HEK293 (cell line): ENCODE results near the gene FRMD3.

Experiments used
- CTCF ChIA-PET: fragments of 350-600 bp; formaldehyde crosslinking; extraction: SDS; loops from one replicate; lab custom pipeline; 2021; ENCODE audit warnings: antibody characterized with exemption; lab: Yijun Ruan, JAX
- POLR2A ChIA-PET: fragments of 300-600 bp; formaldehyde crosslinking; extraction: SDS; loops from one replicate; lab custom pipeline; 2020; ENCODE audit warnings: antibody characterized with exemption, inconsistent platforms; lab: Yijun Ruan, JAX
- H3K27ac ChIP-seq: fragments of 200-500 bp; sonication (Bioruptor generic); 2 replicates; pipeline ENCODE4 v1.5.1; 2014; ENCODE audit warnings: low read depth, low read length, control low read depth, inconsistent platforms; ENCODE audit errors: extremely low read depth
- H3K36me3 ChIP-seq, 2 experiments: fragments of 200-500 bp in 1 of 2; sonication (Bioruptor generic) in 1 of 2; 1 replicate in 1 of 2; 2 replicates in 1 of 2; pipeline ENCODE4 v1.5.1; 2014 to 2017; ENCODE audit warnings: inconsistent platforms in 2 of 2, low read length in 2 of 2; ENCODE audit not compliant: control insufficient read depth in 2 of 2, insufficient read depth in 1 of 2
- H3K4me1 ChIP-seq: fragments of 200-500 bp; sonication (Bioruptor generic); 2 replicates; pipeline ENCODE4 v1.5.1; 2014; ENCODE audit warnings: mild to moderate bottlenecking, low read length, inconsistent platforms; ENCODE audit not compliant: control insufficient read depth, insufficient read depth
- H3K4me3 ChIP-seq: 2 replicates; pipeline ENCODE4 v1.5.1; 2011; ENCODE audit warnings: low read depth, mild to moderate bottlenecking, control low read depth, low read length, moderate library complexity
- H3K9me3 ChIP-seq: fragments of 200-500 bp; sonication (Bioruptor generic); 2 replicates; pipeline ENCODE4 v1.5.1; 2014; ENCODE audit warnings: low read depth, low read length, inconsistent platforms; ENCODE audit not compliant: control insufficient read depth, insufficient read depth
- GLIS2 ChIP-seq: fragments of 450-650 bp; formaldehyde crosslinking; IDR thresholded peaks from 2 replicates; pipeline ENCODE4 v1.5.1; 2016; ENCODE audit warnings: missing biosample characterization, missing genetic modification characterization
- HIC1 ChIP-seq: fragments of 450-650 bp; formaldehyde crosslinking; IDR thresholded peaks from 2 replicates; pipeline ENCODE4 v1.5.1; 2016; ENCODE audit warnings: missing biosample characterization, missing genetic modification characterization
- KLF10 ChIP-seq: fragments of 450-650 bp; IDR thresholded peaks from 2 replicates; pipeline ENCODE4 v1.5.1; 2018; ENCODE audit warnings: missing biosample characterization, mild to moderate bottlenecking, missing genetic modification characterization
- PRDM2 ChIP-seq: fragments of 450-650 bp; formaldehyde crosslinking; IDR thresholded peaks from 2 replicates; pipeline ENCODE4 v1.5.1; 2016; ENCODE audit warnings: missing biosample characterization, missing genetic modification characterization, borderline replicate concordance
- ZBTB26 ChIP-seq: fragments of 450-650 bp; formaldehyde crosslinking; optimal IDR thresholded peaks from 2 replicates; pipeline ENCODE3; 2016; ENCODE audit warnings: missing biosample characterization, mild to moderate bottlenecking, missing genetic modification characterization
- ZBTB44 ChIP-seq: fragments of 450-650 bp; IDR thresholded peaks from 2 replicates; pipeline ENCODE4 v1.5.1; 2018; ENCODE audit warnings: missing biosample characterization, mild to moderate bottlenecking, missing genetic modification characterization
- ZIC2 ChIP-seq: fragments of 450-650 bp; formaldehyde crosslinking; IDR thresholded peaks from 2 replicates; pipeline ENCODE4 v1.5.1; 2016; ENCODE audit warnings: missing biosample characterization, missing genetic modification characterization
- ZNF214 ChIP-seq: fragments of 450-650 bp; formaldehyde crosslinking; IDR thresholded peaks from 2 replicates; pipeline ENCODE4 v1.5.1; 2017; ENCODE audit warnings: missing biosample characterization, mild to moderate bottlenecking, missing genetic modification characterization, borderline replicate concordance
- ZNF239 ChIP-seq: fragments of 450-650 bp; formaldehyde crosslinking; IDR thresholded peaks from 2 replicates; pipeline ENCODE4 v1.5.1; 2016; ENCODE audit warnings: missing biosample characterization, missing genetic modification characterization
- ZNF518A ChIP-seq: fragments of 450-650 bp; formaldehyde crosslinking; conservative IDR thresholded peaks from 2 replicates; pipeline ENCODE4 v1.5.1; 2016; ENCODE audit warnings: low read depth, missing biosample characterization, missing genetic modification characterization
- ZNF530 ChIP-seq: fragments of 450-650 bp; formaldehyde crosslinking; IDR thresholded peaks from 2 replicates; pipeline ENCODE4 v1.5.1; 2016; ENCODE audit warnings: low read depth, missing biosample characterization, missing genetic modification characterization
- ZNF561 ChIP-seq: fragments of 450-650 bp; IDR thresholded peaks from 2 replicates; pipeline ENCODE4 v1.5.1; 2018; ENCODE audit warnings: missing biosample characterization, missing genetic modification characterization, borderline replicate concordance
- ZNF596 ChIP-seq: fragments of 450-650 bp; IDR thresholded peaks from 2 replicates; pipeline ENCODE4 v1.5.0; 2018; ENCODE audit warnings: missing biosample characterization, mild to moderate bottlenecking, missing genetic modification characterization, moderate library complexity
- ZNF639 ChIP-seq: fragments of 450-650 bp; formaldehyde crosslinking; IDR thresholded peaks from 2 replicates; pipeline ENCODE4 v1.5.1; 2016; ENCODE audit warnings: missing biosample characterization, missing genetic modification characterization
- ZNF658 ChIP-seq: fragments of 450-650 bp; formaldehyde crosslinking; IDR thresholded peaks from 2 replicates; pipeline ENCODE4; 2016; ENCODE audit warnings: missing biosample characterization, missing genetic modification characterization
- ZNF747 ChIP-seq: fragments of 450-650 bp; formaldehyde crosslinking; IDR thresholded peaks from 2 replicates; pipeline ENCODE4 v1.5.1; 2016; ENCODE audit warnings: missing biosample characterization, missing genetic modification characterization
- ZNF785 ChIP-seq: fragments of 450-650 bp; formaldehyde crosslinking; IDR thresholded peaks from 2 replicates; pipeline ENCODE4 v1.5.1; 2016; ENCODE audit warnings: missing biosample characterization, missing genetic modification characterization

Gene FRMD3

GRCh38 chr9:83257937-83258891, 280.0 kb downstream of the FRMD3 start (continued):
- TF ChIP-seq ZBTB44 (no peak), ZNF214 (tag by site-specific recombination) (no peak), ZNF596 (tag by site-specific recombination) (no peak), ZNF658 (tag by site-specific recombination) (no peak), KLF10 (tag by site-specific recombination) (no peak)

- Histone ChIP-seq H3K4me3 (no peak overlapping the region), H3K27ac (no peak overlapping the region), H3K36me3 (no peaks in the 10 kb centered on the region), H3K4me1 (no peaks in the 10 kb centered on the region), H3K9me3 (no peaks in the 10 kb centered on the region)
- ChIA-PET POLR2A (no interaction called here), CTCF (no interaction called here)
- TF ChIP-seq PRDM2: no peak
- no peak for TF ChIP-seq ZNF561 (tag by site-specific recombination)
- no peak for TF ChIP-seq ZBTB26 (tag by site-specific recombination)
- TF ChIP-seq GLIS2 (tag by site-specific recombination): no peak
- no peak for TF ChIP-seq ZNF239 (tag by site-specific recombination)
- no peak for TF ChIP-seq HIC1 (tag by site-specific recombination)
- no peak for TF ChIP-seq ZNF785 (tag by site-specific recombination)
- TF ChIP-seq ZNF639 (tag by site-specific recombination): no peak
- TF ChIP-seq ZNF530 (tag by site-specific recombination): no peak
- TF ChIP-seq ZIC2 (tag by site-specific recombination): no peak
- TF ChIP-seq ZNF518A (tag by site-specific recombination): no peak
- TF ChIP-seq ZNF747: no peak
These were observed 290.5 kb downstream of the FRMD3 start for GRCh38 chr9:83247732-83248131.
